Mesangial cell (primary cell): ENCODE results near the gene SDK1. TPM values are rescaled to one million over a fixed set of nuclear protein-coding genes. Genes with fewer than 3 reads are reported as not detected.

Experiments
- total RNA-seq: library from RNA; depleted of rRNA; stranded (reverse); fragments of >200 nt; gene quantifications from 2 replicates; pipeline ENCODE4 v1.2.3, GENCODE V29; 2015

SDK1 gene, protein sequence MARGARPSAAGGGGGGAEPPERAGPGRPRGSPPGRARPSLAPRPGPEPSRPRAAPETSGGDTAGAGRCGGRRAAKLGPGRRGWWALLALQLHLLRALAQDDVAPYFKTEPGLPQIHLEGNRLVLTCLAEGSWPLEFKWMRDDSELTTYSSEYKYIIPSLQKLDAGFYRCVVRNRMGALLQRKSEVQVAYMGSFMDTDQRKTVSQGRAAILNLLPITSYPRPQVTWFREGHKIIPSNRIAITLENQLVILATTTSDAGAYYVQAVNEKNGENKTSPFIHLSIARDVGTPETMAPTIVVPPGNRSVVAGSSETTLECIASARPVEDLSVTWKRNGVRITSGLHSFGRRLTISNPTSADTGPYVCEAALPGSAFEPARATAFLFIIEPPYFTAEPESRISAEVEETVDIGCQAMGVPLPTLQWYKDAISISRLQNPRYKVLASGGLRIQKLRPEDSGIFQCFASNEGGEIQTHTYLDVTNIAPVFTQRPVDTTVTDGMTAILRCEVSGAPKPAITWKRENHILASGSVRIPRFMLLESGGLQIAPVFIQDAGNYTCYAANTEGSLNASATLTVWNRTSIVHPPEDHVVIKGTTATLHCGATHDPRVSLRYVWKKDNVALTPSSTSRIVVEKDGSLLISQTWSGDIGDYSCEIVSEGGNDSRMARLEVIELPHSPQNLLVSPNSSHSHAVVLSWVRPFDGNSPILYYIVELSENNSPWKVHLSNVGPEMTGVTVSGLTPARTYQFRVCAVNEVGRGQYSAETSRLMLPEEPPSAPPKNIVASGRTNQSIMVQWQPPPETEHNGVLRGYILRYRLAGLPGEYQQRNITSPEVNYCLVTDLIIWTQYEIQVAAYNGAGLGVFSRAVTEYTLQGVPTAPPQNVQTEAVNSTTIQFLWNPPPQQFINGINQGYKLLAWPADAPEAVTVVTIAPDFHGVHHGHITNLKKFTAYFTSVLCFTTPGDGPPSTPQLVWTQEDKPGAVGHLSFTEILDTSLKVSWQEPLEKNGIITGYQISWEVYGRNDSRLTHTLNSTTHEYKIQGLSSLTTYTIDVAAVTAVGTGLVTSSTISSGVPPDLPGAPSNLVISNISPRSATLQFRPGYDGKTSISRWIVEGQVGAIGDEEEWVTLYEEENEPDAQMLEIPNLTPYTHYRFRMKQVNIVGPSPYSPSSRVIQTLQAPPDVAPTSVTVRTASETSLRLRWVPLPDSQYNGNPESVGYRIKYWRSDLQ (N-terminal part only)
- 5.9 and 9.3 TPM in 2 replicates for total RNA-seq

DNA sequence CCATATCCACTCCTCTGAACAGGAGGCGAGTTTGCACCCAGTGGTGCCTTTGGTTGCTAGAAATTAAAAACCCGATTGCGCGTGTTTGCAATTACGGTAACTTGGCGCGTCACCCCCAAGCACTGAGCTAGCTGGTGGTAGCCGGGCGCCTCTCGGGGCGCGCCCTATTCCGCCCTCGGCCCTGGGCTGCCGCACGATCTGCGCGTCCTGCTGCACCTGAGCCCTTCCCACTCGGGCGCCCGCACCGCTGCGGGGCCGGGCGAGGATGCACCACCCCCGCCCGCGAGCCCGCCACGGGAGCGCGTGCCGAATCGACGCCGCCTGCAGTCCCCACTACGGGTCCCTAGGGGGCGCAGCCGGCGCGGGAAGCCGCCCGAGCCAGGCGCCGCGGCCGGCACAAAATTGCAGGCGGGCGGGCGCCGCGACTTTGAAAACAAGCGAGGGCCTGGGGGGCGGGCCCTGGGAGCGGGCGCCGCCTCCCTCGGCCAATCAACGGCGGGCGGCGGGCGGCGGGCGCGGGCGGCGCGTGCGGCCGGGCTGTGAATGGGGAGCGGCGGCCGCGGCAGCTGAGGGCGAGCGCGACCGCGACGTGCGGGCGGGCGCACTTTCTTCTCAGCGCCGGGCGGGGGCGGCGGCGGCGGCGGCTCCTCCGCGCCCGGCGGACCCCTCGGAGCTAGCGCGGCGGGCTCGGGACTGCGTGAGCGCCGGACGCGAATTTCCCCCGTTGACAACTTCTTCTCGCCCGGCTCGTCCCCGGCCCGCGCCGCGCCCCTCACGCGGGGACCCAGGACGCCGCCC is at the start of gene SDK1:
Gene SDK1, plus strand, starts transcription at position 602 of the 798 bp plus-strand sequence. CDS start 335 bp downstream, outside the sequence.

